ENCODE measurements around the gene DOCK9.

DNA sequence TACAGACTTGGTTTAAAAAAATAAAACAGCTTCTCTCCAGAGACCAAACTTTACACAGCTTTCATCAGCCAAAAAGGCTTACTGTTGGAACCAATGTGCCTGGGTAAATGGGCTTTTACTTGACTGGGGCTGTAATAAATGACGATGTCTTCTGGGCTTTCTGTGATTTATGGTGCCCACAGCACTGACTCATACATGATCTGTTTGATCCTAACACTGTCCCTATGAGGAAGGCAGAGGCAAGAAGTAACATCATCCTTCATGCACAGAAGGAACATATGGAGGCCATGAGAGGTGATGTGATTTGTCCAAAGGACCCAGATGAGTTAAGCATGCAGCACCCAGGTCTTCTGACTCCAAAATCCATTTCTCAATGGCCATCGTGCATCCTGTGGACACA is 77.4 kb downstream of the DOCK9 start:
- TF ChIP-seq POLR2A (IDR thresholded peaks at IDR 0.05), result no peak
- TF ChIP-seq, protein P1, sequence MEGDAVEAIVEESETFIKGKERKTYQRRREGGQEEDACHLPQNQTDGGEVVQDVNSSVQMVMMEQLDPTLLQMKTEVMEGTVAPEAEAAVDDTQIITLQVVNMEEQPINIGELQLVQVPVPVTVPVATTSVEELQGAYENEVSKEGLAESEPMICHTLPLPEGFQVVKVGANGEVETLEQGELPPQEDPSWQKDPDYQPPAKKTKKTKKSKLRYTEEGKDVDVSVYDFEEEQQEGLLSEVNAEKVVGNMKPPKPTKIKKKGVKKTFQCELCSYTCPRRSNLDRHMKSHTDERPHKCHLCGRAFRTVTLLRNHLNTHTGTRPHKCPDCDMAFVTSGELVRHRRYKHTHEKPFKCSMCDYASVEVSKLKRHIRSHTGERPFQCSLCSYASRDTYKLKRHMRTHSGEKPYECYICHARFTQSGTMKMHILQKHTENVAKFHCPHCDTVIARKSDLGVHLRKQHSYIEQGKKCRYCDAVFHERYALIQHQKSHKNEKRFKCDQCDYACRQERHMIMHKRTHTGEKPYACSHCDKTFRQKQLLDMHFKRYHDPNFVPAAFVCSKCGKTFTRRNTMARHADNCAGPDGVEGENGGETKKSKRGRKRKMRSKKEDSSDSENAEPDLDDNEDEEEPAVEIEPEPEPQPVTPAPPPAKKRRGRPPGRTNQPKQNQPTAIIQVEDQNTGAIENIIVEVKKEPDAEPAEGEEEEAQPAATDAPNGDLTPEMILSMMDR (IDR thresholded peaks at IDR 0.05), result no peak
